Inferior parietal cortex (tissue), 1 donor: Measurements from ENCODE around the gene COL16A1.

ENCODE experiments used
- DNase-seq: peaks from one replicate; pipeline ENCODE4 v3.0.0-alpha.2; 2016; ENCODE audit errors: extremely low spot score

The COL16A1 gene

DNA sequence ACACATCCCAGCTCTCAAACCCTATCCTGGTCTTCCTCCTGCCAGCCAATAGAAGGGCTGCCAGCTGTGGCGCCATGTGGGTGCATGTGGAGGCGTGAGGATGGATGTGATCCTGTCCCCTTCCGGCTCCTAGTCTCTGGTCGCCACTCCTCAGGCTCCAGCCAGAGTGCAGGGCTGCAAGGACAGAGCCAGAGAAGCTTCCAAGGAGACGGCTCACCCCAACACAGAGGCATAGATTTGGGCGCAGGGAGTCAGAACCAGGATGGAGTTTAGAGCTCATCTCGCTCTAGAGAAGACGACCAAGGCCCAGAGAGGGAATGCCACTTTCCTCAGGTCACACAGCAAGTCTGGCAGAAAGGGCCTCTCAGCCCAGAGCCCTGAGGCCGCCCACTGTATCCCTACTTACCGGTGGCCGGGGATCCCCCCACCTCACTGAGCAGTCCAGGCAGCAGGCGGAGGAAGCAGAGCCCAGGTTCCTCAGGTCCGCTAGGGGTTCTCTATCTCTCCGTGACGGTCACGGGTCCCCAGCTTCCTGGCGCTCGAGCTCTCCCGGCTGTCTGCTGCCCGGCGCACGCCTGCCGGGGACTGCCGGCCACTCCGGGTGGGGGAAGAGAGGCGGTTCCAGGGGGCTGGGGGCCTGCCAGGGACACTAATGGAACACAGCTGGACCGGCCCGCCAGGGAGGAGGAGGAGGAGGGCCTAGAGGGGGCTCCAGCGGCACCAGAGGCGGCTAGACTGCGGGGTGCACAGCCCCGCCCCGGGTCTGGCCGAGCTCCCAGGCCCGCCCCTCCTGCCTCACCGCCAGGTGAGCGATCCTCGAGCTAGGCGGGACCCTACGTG lies at the start of gene COL16A1:
Gene COL16A1 (minus strand): TSS at position 587 of the 840 bp plus-strand sequence. CDS start 1,824 bp downstream, outside the sequence.
- no peak for DNase-seq

DNA sequence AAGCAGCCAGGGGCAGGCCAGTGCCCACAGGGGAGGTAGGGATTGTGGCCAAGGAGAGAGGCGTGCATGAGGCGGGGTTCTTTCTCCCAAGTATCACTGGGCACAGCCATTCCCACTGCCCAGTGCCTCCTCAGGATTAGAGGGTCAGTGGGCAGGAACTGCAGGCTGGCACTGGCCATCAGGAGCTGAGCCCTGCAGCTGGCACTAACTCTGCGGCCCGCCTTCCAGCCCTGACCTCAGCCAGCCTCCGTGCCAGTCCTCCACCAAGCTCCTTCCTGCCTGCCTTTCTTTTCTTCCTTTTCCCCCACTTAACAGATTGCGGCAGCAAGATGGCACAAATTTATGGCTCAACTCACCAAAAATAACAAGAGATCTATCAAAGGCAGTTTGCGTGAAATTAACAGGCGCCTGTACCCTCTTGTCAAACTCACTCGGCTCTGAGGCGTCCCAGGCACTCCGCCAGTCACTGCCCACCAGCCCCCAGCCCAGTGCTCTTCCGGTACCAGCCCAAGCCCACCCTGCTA lies 49.2 kb upstream of the COL16A1 start:
- DNase-seq: no peak

DNA sequence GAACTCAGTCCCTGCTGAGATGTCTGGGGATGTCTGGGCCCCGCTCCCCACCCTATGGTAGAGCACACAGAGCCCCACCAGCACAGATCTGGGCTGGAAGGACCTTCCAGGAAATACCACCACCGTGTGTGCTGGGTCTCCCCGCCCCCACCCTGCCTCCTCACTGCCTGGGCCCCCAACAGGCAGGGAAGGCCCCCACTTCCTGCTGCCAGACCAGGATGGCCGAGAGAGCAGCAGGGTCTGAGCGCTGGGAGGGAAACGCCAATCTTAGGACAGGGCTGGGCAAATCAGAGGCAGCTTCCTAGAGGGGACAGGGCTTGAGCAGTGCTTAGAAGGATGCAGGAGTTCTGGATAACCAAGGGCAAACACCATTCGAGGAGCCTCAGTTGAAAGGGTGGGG lies 48.4 kb upstream of the COL16A1 start:
- DNase-seq: no peak

DNA sequence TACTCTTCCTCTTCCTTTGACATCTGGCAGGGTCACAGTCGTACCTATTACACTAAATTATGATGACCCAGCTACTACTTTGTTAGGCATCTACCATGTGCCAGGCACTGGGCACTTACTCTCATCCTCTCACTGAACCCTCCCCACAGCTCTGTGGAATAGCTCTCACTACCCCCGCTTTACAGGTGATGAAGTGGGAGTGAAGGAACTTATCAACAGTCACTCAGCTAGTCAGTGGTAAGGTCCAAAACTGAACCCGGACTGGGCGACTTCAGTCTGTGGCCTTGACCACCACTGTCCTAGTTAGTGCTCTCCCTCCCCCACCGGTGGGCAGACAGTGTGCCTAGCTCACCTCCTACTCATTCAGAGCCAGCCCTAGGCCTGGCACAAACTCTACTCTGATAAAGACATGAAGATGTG lies 48.0 kb upstream of the COL16A1 start:
- no peak for DNase-seq

DNA sequence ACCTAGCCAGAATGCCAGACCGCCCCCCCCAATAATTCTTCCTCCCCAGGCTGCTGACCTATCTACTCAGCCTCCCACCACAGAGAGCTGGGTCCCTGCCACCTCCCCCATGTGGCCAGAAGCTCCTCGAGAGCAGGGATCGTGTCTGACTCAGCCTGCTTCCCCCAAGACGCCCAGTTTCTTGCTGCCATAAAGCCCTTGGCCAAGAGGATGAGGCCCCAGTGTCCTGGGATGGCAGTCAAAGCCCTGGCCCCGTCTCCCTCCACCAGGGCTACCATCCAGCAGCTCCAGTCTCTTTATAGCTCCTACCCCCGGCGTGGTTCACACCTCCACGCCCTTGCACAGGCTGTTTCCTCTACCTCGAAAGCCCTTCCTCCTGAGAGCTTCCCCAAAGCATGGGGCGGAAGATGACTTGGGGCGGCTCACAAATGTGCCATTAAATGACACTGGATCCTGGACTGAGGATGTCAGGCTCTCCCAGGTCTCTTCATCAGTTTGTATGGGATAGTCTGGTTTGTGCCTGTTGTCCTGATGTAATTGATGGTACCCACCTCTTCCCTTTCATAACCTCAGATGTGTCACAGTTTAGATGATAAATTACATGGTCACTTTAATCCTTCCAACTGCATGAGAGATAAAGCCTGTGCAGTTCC lies 47.2 kb upstream of the COL16A1 start:
- DNase-seq: no peak

DNA sequence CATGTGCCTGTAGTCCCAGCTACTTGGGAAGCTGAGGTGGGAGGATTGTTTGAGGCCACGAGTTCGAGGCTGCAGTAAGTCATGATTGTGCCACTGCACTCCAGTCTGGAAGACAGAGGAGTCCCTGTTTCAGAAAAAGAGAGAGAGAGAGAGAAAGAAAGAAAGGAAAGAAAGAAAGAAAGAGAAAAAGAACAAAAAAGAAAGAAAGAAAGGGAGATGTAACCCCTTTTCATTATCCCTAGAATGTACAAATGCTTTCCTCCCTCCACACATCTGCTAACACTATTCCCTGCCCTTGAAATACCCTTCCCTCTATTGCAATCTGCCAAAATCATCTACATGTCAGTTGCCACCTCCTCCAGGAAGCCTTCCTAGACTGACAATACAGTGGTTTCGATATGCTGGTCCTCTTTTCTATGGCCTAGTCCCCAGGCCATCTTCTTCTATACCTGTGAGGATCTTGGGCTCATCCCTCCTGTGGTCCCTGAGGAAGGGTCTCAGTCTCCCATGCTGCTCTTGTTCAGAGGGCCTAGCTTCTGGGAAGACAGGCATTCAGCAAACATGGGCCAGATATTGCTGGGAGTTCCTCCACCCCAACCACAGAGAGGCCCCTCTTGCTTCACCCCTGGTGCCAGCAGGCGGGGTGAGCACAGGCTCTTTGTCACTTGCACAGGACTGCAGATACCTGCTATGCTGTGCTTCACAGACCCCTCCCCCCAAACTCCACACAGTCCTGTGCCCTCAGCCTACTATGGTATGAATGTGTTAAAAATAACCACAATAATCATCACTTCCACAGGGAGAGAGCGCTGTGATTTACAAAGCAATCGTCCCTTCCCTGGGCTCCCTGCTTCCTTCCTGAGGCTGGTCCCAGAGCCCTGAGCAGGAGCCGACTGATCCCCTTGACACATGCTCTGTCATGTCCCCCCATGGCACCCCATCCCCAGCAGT lies 46.2 kb upstream of the COL16A1 start:
- no peak for DNase-seq

DNA sequence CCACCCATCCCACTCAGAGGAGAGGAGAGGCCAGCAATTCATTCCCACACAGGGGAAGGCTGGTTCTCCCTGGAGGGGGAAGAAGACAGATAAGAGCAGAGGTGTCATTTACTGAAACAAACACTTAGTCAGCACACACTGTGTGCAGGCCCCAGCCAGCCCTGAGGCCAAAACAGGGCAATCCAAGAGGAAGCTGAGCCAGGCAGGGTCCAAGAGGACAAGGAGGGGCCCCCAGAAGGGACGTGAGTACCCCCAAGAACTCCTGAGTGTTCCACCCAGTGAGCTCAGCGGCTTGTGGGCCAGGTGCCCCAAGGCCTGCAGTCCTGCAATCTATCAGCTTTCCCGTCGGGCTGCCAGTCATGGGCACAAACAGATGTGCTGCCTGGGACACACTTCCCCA lies 44.5 kb upstream of the COL16A1 start:
- no peak for DNase-seq

DNA sequence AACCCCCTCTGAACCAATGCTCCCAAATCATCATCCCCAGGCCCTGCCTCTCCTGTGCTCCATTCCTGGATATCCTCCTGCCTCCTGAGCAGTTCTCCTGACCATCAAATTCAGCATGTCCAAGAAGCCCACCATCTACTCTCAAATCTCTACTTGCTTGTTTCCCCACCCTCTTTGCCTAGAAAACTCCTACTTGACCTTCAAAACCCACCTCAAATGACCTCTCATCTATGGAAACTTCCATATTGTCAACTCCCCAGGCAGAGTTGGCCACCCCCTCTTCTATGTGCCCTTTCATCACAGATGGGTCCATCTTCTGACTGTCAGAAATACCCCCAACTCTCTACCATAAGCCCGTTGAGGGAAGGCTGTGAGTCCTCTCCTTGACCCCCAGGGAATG lies 43.5 kb upstream of the COL16A1 start:
- no peak for DNase-seq

DNA sequence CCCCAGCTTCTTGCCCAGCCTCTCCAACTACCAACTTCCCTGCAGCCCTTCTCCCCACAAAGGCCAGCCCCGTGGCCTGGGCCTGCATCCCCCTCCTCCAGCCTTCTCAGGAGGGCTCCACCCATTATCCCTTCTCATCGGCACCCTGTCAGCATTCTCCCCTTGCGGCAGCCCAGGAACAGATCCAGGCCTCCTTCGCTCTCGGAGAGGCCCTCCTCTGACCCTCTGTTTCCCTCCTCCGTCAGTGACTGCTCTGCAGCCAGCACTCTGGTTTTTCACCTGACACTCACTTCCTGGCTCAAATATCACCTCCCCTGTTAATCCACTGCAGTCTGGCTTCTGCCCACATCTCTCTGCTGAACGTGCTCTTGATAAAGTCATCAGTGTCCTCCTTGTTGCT lies 42.9 kb upstream of the COL16A1 start:
- DNase-seq: no peak

DNA sequence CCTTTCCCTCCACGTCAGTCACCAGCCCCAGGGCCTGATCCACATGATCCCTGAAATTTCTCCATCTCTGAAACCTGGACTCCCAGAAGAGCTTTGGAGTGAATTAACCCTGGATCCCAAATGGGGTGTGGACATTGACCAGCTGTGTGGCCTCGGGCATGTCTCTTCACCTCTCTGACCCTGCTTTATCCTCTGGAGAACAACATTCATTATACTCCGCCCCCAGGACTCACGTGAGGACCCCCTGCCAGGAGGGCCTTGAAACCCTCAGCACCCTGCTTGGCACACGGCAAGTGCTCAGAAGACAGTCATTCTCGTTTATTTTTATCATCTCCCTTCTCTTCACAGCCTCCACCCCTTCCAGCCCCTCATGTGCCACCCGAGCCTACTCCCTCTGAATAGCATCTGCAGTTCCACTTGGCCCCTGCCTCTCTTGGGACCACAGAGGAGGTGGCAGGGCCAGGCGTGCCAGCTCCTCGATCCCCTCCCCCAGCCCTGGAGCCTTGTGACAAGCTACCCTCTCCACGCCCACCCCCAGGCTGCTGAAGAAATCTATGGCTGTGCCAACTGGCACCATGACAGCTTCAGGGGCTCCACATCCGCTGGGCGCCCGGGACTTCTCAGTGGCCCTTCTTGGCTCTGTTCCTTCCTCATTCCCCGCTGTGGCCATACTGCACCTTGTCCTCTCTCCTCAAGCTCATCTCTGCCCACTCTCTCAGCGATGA lies 42.3 kb upstream of the COL16A1 start:
- DNase-seq: no peak

DNA sequence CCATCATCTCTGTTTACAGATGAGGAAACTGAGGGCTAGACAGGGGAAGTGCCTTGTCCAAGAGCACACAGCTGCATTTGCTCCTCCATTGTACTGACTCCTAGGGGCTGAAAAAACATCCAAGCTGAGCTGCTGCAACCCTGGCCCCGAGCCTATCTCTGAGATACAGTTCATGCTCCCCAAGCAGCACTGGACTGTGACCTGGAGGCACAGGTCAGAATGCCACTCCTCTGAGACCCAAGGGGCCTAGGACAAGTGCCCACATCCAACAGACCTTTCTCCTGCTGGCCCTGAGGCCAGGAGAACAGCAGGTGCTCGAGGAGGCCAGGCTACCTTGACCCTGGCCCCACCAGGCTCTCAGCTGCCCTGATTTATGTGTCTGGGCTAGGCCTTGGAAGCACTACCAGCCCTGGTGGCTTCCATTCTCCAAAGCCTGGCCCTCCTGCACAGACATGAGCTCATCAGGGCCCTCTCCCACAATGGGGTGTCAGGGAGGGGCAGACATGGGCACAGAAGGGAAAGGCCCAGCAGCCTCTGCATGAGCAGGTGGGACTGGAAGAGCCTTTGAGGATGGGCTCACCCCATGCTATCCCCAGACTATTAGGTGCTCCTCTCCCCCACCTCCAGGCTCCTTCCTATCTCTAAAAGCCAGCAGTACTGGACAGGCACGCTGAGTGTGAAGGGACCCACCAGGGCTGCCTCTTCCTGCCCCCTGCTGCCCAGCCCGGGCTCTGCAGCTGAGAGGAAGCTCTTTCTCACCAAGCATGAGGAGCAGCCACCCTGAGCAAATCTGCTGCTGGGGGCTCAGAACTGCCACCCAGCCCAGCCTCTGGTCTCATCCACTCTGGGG lies 41.5 kb upstream of the COL16A1 start:
- peak; percentile 71 for DNase-seq

DNA sequence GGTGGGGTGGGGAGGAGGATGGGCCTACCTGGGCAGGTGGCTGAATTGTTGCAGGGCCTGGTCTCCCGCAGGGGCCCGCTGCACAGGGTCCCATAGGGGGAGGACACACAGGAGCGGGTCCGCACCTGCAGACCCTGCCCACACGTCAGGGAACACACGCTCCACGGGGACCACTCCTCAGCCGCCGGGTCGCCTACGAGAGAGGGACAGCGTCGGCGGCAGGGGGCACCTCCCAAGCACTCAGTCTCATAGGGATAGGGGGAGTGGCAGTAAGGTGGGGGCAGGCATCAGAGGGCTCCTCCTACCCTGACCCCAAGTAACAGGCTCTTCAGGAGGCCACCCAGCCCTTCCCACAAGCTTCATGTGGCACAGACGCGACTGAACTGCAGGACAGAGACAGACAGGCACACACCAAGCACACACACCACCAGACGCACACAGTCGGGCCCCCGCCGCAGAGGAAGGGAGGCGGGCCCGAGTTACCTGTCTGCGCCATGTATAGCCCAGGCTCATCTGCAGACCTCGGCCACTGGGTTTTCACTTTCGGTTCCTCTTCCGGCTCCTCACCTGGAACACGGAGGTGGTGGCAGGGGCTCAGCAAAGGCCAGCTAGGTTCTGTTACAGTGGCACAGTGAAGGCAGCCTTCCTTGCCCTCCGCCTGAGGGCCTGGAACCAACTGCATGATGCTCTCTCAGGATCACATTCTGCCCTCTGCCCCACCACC lies 40.5 kb upstream of the COL16A1 start:
- no peak for DNase-seq

DNA sequence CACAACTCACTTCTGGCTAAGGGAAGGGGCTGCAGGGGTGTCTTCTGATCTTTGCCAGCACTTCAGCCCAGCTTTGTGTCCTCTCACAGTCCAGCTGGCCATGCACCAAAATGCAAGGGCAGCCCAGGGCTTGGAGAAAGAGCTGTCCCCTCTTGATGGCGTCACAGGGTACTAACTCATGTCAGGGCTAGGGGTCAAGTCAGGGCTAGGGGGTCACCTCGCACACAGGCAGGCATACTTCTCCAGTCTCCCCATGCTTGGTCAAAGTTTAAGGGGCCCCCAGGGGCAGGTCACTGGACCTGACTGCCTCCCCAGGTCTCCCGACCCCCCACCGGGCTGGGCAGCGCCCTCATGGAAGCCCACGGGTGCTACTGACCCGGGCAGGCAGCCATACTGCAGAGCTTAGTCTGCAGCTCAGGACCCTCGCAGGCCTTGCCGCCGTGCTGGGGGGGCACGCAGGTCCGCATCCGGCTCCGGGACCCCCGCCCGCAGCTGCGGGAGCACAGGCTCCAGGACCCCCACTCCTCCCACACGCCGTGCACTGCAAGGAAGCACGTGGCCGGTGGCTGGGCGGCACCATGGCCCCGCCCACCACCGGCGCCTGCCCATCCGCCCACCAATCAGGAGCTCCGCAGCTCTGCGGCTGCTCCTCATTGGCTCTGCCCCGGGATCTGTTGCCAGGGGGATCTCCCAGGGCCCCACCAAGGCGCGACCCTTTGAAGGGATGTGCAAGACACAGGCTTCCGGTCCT lies 38.8 kb upstream of the COL16A1 start:
- DNase-seq: no peak

DNA sequence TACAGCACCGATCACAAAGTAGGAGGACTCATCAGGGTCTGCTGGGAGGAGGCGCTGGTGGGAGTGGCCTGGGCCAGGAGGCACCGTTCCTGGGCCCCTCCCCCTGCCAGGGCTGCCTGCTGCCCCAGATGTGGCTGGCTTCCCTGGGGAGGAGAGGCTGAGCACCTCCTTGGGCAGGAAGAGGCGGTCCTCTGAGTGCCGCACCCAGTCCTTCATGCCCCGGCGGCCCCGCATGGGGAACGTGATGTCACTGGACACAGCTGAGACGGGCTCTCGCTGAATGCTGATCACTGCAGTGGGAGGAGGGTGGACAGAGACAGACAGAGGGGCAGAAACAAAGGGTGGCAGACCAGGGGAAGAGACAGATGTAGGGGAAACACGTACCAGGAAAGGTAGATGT lies 35.5 kb upstream of the COL16A1 start:
- DNase-seq: no peak

DNA sequence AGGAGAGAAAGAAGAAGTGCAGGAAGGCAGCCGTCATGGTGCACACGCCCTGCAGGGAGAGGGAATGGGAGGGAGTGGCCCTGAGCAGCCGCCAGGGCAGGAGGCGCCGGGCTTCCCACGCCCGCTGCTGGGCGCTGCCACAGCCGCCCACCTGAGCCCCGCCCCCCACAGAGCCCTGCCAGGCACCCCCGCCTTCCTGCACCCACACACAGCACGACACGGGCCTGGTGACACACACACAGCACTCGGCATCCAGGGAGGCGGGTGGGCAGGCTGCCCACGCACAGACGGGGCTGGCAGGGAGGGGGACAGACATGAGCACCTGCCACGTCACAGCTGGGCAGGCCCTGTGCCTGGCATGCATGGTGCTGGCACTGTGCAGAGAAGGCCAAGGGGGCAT lies 32.9 kb upstream of the COL16A1 start:
- DNase-seq: no peak

DNA sequence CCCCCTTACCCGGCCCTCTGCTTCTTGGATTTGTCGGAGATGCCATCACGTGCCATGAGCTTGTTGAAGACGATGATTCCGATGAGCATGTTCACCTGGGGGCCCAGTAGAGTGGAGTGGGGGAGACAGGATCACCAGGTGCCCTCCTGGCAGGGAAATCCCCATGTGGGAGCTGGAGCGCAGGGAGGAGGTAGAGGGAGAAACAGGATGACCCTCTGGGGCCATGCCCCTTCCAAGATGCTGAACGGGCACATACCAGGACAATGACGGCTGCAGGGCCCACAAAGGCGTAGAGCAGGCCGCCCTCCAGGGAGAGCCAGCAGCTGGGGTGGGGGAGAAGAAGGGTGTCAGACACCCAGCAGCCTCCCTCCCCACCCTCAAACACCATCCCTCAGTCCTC lies 31.8 kb upstream of the COL16A1 start:
- no peak for DNase-seq

DNA sequence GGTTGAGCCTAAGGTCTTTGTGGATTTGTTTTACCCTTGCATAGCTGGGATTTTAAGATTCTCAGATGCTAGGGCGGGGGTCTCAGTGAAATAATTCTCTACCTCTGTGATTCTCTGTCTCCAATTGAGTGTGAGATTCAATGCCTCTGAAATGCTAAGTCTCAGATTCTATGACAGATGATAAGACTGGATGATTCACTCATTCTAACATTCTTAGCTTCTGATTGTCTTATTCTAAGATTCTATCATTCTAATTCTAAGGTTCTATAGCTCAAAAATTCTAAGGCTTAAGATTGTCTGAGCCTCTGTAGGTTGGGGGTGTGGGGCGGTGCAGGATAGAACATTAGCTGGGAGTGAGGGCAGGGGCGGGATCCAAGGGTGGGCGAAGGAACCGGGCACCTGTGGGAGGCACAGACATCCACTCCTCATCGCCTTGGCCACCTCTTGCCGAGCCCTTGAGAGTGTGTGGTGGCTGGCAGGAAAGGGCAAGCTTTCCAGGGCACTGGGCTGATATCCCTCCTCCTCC lies 30.8 kb upstream of the COL16A1 start:
- DNase-seq: no peak

DNA sequence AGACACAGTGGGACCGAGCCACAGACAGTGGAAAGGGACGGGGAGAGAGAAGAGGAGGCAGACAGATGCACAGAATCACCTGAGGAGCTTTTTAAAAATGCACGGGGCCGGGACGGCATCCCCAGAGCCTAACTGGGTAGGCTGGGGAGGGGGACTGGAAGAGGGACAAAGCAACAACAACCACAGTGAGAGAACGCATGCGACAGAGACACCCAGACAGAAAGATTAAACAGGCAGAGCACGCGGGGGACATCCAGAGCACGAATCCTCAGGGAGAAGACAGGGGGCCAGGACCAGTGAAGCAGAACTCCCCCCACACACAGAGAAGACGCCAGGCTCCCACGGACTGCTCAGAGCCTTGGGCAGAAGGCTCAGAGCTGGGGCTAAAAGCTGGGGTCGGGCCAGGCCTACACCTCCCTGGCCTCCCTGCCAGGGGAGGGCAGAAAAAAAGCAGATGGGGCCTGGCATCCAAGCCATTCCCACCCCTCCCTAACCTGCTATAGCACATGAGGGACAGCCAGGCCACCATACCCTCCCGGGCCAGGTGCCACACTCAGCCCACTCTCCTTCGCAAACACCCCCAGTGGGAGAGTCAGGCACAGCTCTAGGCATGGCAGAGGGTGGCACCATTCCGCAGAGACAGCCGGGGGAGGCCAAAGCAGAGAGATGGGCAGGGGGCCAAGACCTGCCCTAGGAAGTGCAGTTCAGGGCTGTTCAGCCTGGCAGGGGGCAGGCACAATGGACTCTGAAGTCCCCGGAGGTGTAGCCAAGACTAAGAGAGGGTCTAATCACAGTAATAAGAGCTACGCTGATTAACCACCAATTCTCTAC lies 29.8 kb upstream of the COL16A1 start:
- DNase-seq: no peak
